Adrenal gland (tissue), 12 donors: ENCODE measurements around the gene ZSWIM6. TPM values are rescaled to one million over a fixed set of nuclear protein-coding genes. Genes with fewer than 3 reads are reported as not detected.

Experiments used
- DNase-seq, 7 donors: peaks; one replicate each; pipeline ENCODE4 v3.0.0-alpha.2; 2019 to 2020
- H3K27ac ChIP-seq, 5 donors: fragments of 200-600 bp; sonication (generic) in 4 of 5; 1 replicate in 3 of 5; 2 replicates in 2 of 5; pipeline versions ENCODE4 v1.5.1 to v1.8.0; 2016 to 2020; ENCODE audit warnings: mild to moderate bottlenecking in 1 of 5
- H3K27me3 ChIP-seq: fragments of 200-600 bp; 2 replicates; pipeline ENCODE4 v1.8.0; 2021
- H3K36me3 ChIP-seq, 2 donors: fragments of 200-600 bp; replicated peaks in 1 of 2; 1 replicate in 1 of 2; 2 replicates in 1 of 2; pipeline versions ENCODE4 v1.5.1 to v1.8.0; 2018 to 2022
- H3K4me1 ChIP-seq, 2 donors: fragments of 200-600 bp; replicated peaks in 1 of 2; 1 replicate in 1 of 2; 2 replicates in 1 of 2; pipeline versions ENCODE4 v1.5.1 to v1.8.0; 2018 to 2021
- H3K4me3 ChIP-seq, 4 donors: fragments of 200-600 bp; sonication (generic) in 3 of 4; one replicate each; pipeline ENCODE4 v1.5.1; 2016 to 2018
- H3K9me3 ChIP-seq, 3 donors: fragments of 200-600 bp; sonication (generic) in 1 of 3; replicated peaks in 1 of 3; 1 replicate in 2 of 3; 2 replicates in 1 of 3; pipeline versions ENCODE4 v1.5.1 to v1.8.0; 2016 to 2021
- CTCF ChIP-seq, 6 experiments: fragments of 450-650 bp in 4 of 6; fragments of 200-600 bp in 2 of 6; sonication (generic) in 1 of 6; IDR thresholded peaks; 1 replicate in 5 of 6; 2 replicates in 1 of 6; pipeline versions ENCODE4 v1.5.1 to v1.8.0; 2016 to 2021; ENCODE audit warnings: antibody characterized with exemption in 6 of 6, mild to moderate bottlenecking in 2 of 6, moderate library complexity in 1 of 6
- POLR2A ChIP-seq, 2 donors: fragments of 450-650 bp; IDR thresholded peaks; one replicate each; pipeline ENCODE4 v1.6.1; 2017; ENCODE audit warnings: antibody characterized with exemption in 2 of 2, mild to moderate bottlenecking in 2 of 2, moderate library complexity in 1 of 2
- WGBS, 4 donors: extraction: QIAGEN DNeasy Blood & Tissue Kit in 2 of 4; methylation state at CpG; one replicate each; pipeline versions ENCODE4 v1.1.5 to v1.1.7; 2013 to 2017; 5-methylcytosine and 5-hydroxymethylcytosine counted together
- intact Hi-C, 2 donors: fragments of 100-400 bp; cut with DNase I; formaldehyde crosslinking; loops; one replicate each; pipeline versions ENCODE4 v1.14.1 to v1.15.0; 2022 to 2023
- polyA plus RNA-seq, 3 donors: library from polyadenylated mRNA; stranded (reverse); fragments of 200-250 nt in 2 of 3; fragments of 350-450 nt in 1 of 3; fragmentation: Illumina TruSeq in 1 of 3; extraction: RNeasy Lipid Tissue Mini Kit (QIAGEN cat#74804) in 1 of 3; gene quantifications; one replicate each; pipeline ENCODE4 v1.2.3, GENCODE V29; 2013 to 2014
- total RNA-seq, 9 donors: library from RNA; depleted of rRNA in 4 of 9; stranded (reverse); fragments of >200 nt in 4 of 9; fragments of 120-200 nt in 1 of 9; fragmentation: NEBNext Ultra II Directional in 1 of 9; extraction: Animal tissue kit (Norgen Biotek cat#: 25700) in 1 of 9; gene quantifications; one replicate each; pipeline versions ENCODE4 v1.1.0 to v1.2.4, GENCODE V29; 2013 to 2023
- donor health status: healthy with polysubstance abuse.
- donor health status: Bipolar disorder and iron deficiency.
- donor health status: DM: yes; HTN: yes; CAD: no.
- donor health status: DM: no; HTN: no; CAD: no.
- donor health status: DM: no; HTN: no; CAD: no.
- donor health status: DM: yes; HTN: yes; CAD: no.

Gene ZSWIM6
- total and polyA plus RNA-seq, 12 donors: 5.5 to 14.6 (median 8.3) TPM

- Histone ChIP-seq H3K27me3 (no peaks in the 10 kb centered on the region), H3K4me3 (no peak overlapping the region), H3K27ac (no peak overlapping the region), H3K36me3 (no peaks in the 10 kb centered on the region), H3K9me3 (no peaks in the 10 kb centered on the region), H3K4me1 (peaks cover 0 to 30% of the 10 kb centered on the region in 2 donors)
- no peak for DNase-seq
- no peak for TF ChIP-seq POLR2A (IDR thresholded peaks at IDR 0.05)
- TF ChIP-seq CTCF (IDR thresholded peaks at IDR 0.05): no peak
- intact Hi-C loops: no loop called here
- WGBS, 4 donors: 78 to 86% (median 81%) methylated on average over 4 of the region's 4 CpGs
Observed at GRCh38 chr5:61464512-61464911, 132.5 kb downstream of the ZSWIM6 start.

GRCh38 chr5:61465066-61465465, 133.0 kb downstream of the ZSWIM6 start:
- Histone ChIP-seq H3K9me3 (no peaks in the 10 kb centered on the region), H3K27me3 (no peaks in the 10 kb centered on the region), H3K36me3 (no peaks in the 10 kb centered on the region), H3K4me3 (no peak overlapping the region), H3K27ac (no peak overlapping the region), H3K4me1 (peaks cover 0 to 30% of the 10 kb centered on the region in 2 donors)
- intact Hi-C loops: no loop called here
- TF ChIP-seq POLR2A (IDR thresholded peaks at IDR 0.05) (no peak), CTCF (IDR thresholded peaks at IDR 0.05) (no peak)
- DNase-seq: no peak
- WGBS, 4 donors: 84 to 96% (median 86%) methylated on average over 1 of the region's 1 CpG

GRCh38 chr5:61465496-61465895, 133.4 kb downstream of the ZSWIM6 start:
- Histone ChIP-seq H3K9me3 (no peaks in the 10 kb centered on the region), H3K27me3 (no peaks in the 10 kb centered on the region), H3K4me1 (peaks cover 0 to 30% of the 10 kb centered on the region in 2 donors), H3K36me3 (no peaks in the 10 kb centered on the region), H3K27ac (no peak overlapping the region), H3K4me3 (no peak overlapping the region)
- intact Hi-C loops: no loop called here
- no peak for TF ChIP-seq POLR2A (IDR thresholded peaks at IDR 0.05)
- no peak for TF ChIP-seq CTCF (IDR thresholded peaks at IDR 0.05)
- 93 to 98% (median 95%) methylated on average over 1 of the region's 1 CpG for WGBS, 4 donors
- no peak for DNase-seq

GRCh38 chr5:61466017-61466416, 134.0 kb downstream of the ZSWIM6 start:
- Histone ChIP-seq H3K36me3 (no peaks in the 10 kb centered on the region), H3K4me1 (peaks cover 0 to 25% of the 10 kb centered on the region in 2 donors), H3K4me3 (no peak overlapping the region), H3K9me3 (no peaks in the 10 kb centered on the region), H3K27ac (no peak overlapping the region), H3K27me3 (no peaks in the 10 kb centered on the region)
- no peak for TF ChIP-seq CTCF (IDR thresholded peaks at IDR 0.05)
- no peak for TF ChIP-seq POLR2A (IDR thresholded peaks at IDR 0.05)
- 87 to 100% (median 97%) methylated on average over 1 of the region's 1 CpG for WGBS, 4 donors
- intact Hi-C loops: no loop called here
- no peak for DNase-seq
